AG04450 (cell line): ENCODE measurements around the gene TPP1. TPM values are rescaled to one million over a fixed set of nuclear protein-coding genes. Genes with fewer than 3 reads are reported as not detected.

Experiments
- CTCF ChIA-PET: fragments of 300-600, 350-600 bp; formaldehyde crosslinking; extraction: SDS; loops from one replicate; lab custom pipeline; 2022; ENCODE audit warnings: antibody characterized with exemption, inconsistent platforms; lab: Charles Lee
- POLR2A ChIA-PET: fragments of 350-600 bp; formaldehyde crosslinking; extraction: SDS; loops from one replicate; lab custom pipeline; 2021; ENCODE audit warnings: antibody characterized with exemption, inconsistent platforms; lab: Yijun Ruan, JAX
- DNase-seq: peaks from one replicate; pipeline ENCODE4 v3.0.0-alpha.2; 2011; ENCODE audit warnings: low read depth, low spot score
- H3K27ac ChIP-seq: one replicate; pipeline ENCODE4 v1.5.1; 2012; ENCODE audit warnings: low read depth, low read length, control low read depth
- H3K27me3 ChIP-seq: one replicate; pipeline ENCODE4 v1.6.0; 2012; ENCODE audit warnings: low read length; ENCODE audit not compliant: control insufficient read depth, insufficient read depth
- H3K4me3 ChIP-seq: 2 replicates; pipeline ENCODE4 v1.5.1; 2011; ENCODE audit warnings: mild to moderate bottlenecking, low read depth, low read length, control low read depth
- H3K9me3 ChIP-seq: 2 replicates; pipeline ENCODE4 v1.5.1; 2012; ENCODE audit warnings: low read length; ENCODE audit not compliant: control insufficient read depth, insufficient read depth
- CTCF ChIP-seq: IDR thresholded peaks from 2 replicates; pipeline ENCODE4 v1.5.1; 2011; ENCODE audit warnings: low read depth, low read length, control low read depth, inconsistent platforms
- polyA plus RNA-seq: library from polyadenylated mRNA; depleted of rRNA; stranded (reverse); fragments of >200 nt; gene quantifications from 2 replicates; pipeline ENCODE4 v1.2.3, GENCODE V29; 2011

Gene TPP1
- polyA plus RNA-seq, 1 experiment: 152 TPM

GRCh38 chr11:6599881-6600390 is 19.3 kb downstream of the TPP1 start:
- Histone ChIP-seq H3K4me3 (no peak overlapping the region), H3K27ac (no peak overlapping the region), H3K27me3 (no peaks in the 10 kb centered on the region), H3K9me3 (no peaks in the 10 kb centered on the region)
- no peak for DNase-seq
- TF ChIP-seq CTCF: no peak
- ChIA-PET POLR2A (no interaction called here), CTCF (interaction anchor here (1.1 to 1.7 kb wide), 2 partner anchors 13 to 84 kb away, joined by 3 to 6 read pairs; partner anchors contain the start of gene MRPL17)

GRCh38 chr11:6599449-6599848 is 19.8 kb downstream of the TPP1 start:
- ChIA-PET POLR2A (no interaction called here), CTCF (interaction anchor here (1.1 to 1.7 kb wide), 2 partner anchors 14 to 84 kb away, joined by 3 to 6 read pairs; partner anchors contain the start of gene MRPL17)
- H3K27ac ChIP-seq: no peak overlapping the region
- DNase-seq: no peak
- TF ChIP-seq CTCF: no peak
- H3K9me3 ChIP-seq: no peaks in the 10 kb centered on the region
- H3K27me3 ChIP-seq: no peaks in the 10 kb centered on the region
- H3K4me3 ChIP-seq: no peak overlapping the region

- no peak overlapping the region for H3K27ac ChIP-seq
- H3K27me3 ChIP-seq: no peaks in the 10 kb centered on the region
- ChIA-PET POLR2A (no interaction called here), CTCF (interaction anchor here (0.6 to 1.0 kb wide), 2 partner anchors 68 to 70 kb away, joined by 3 to 5 read pairs; no protein-coding TSS in a partner anchor)
- no peak overlapping the region for H3K4me3 ChIP-seq
- no peak for DNase-seq
- no peaks in the 10 kb centered on the region for H3K9me3 ChIP-seq
- TF ChIP-seq CTCF: no peak
Observed at GRCh38 chr11:6598555-6598954, 20.7 kb downstream of the TPP1 start.

- Histone ChIP-seq H3K9me3 (no peaks in the 10 kb centered on the region), H3K27me3 (no peaks in the 10 kb centered on the region), H3K27ac (no peak overlapping the region), H3K4me3 (no peak overlapping the region)
- no peak for DNase-seq
- CTCF ChIA-PET: interaction anchor here (0.9 to 1.1 kb wide), 3 partner anchors 87 to 217 kb away, joined by 3 to 5 read pairs (median 4); partner anchors contain the start of gene MRPL17
- POLR2A ChIA-PET: no interaction called here
- TF ChIP-seq CTCF: no peak
Observed at GRCh38 chr11:6596239-6596877, 22.9 kb downstream of the TPP1 start.
